Endothelial cell (in vitro differentiated cells): Measurements from ENCODE around the gene PSMA2. TPM values are rescaled to one million over a fixed set of nuclear protein-coding genes. Genes with fewer than 3 reads are reported as not detected.

Experiments used
- DNase-seq: peaks from one replicate; pipeline ENCODE4 v3.0.0; 2021; ENCODE audit warnings: low spot score
- H3K27ac Mint-ChIP-seq: one replicate; pipeline ENCODE4 v1.8.0; 2021; ENCODE audit warnings: mixed read lengths, inconsistent platforms; ENCODE audit not compliant: unreplicated experiment
- H3K27me3 Mint-ChIP-seq: one replicate; pipeline ENCODE4 v1.8.0; 2021; ENCODE audit warnings: mild to moderate bottlenecking, moderate library complexity, mixed read lengths, inconsistent platforms; ENCODE audit not compliant: unreplicated experiment
- H3K36me3 Mint-ChIP-seq: one replicate; pipeline ENCODE4 v1.8.0; 2021; ENCODE audit warnings: mild to moderate bottlenecking, low read depth, mixed read lengths, inconsistent platforms; ENCODE audit not compliant: unreplicated experiment
- H3K4me1 Mint-ChIP-seq: one replicate; pipeline ENCODE4 v1.8.0; 2021; ENCODE audit warnings: mild to moderate bottlenecking, mixed read lengths, inconsistent platforms; ENCODE audit not compliant: unreplicated experiment
- H3K4me3 Mint-ChIP-seq: one replicate; pipeline ENCODE4 v1.8.0; 2021; ENCODE audit warnings: mild to moderate bottlenecking, mixed read lengths, inconsistent platforms; ENCODE audit not compliant: unreplicated experiment
- H3K9me3 Mint-ChIP-seq: one replicate; pipeline ENCODE4 v1.8.0; 2021; ENCODE audit warnings: mixed read lengths, inconsistent platforms; ENCODE audit not compliant: unreplicated experiment
- total RNA-seq: library from RNA; stranded (reverse); fragmentation: NEBNext Ultra II Directional; extraction: Animal tissue kit (Norgen Biotek cat#: 25700); gene quantifications from one replicate; pipeline ENCODE4 v1.2.1, GENCODE V29; 2021; ENCODE audit not compliant: unreplicated experiment
- TF ChIP-seq, protein P1 (sequence below): fragments of 200-600 bp; sonication (generic); IDR thresholded peaks from one replicate; pipeline ENCODE4 v1.5.0; 2021; ENCODE audit warnings: antibody characterized with exemption; ENCODE audit not compliant: unreplicated experiment

PSMA2 gene
- total RNA-seq, 1 donor from 2014 or later: 103 TPM

DNA sequence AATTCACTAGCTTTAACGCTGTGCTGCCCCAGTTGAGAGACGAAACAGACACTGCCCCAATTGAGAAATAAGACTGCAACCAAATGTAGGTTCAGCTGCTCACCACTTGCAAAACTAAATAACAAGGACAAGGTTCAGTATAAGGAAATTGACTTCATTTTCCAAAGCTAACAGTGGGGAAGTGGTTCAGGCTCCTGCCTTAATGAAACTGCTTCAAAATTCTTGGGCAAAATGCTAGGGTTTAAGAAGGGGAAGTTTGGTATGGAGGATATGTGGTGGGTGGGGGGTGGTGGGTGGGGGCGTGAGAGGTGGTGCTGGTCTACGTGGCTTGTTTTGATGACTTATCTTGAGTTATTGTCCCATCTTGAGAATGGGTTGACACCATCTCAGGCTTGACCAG lies 22.0 kb upstream of the PSMA2 start:
- no peaks in the 10 kb centered on the region for H3K9me3 Mint-ChIP-seq
- no peak overlapping the region for H3K27ac Mint-ChIP-seq
- no peak overlapping the region for H3K4me3 Mint-ChIP-seq
- H3K27me3 Mint-ChIP-seq: no peaks in the 10 kb centered on the region
- H3K36me3 Mint-ChIP-seq: no peaks in the 10 kb centered on the region
- no peak for DNase-seq
- no peaks in the 10 kb centered on the region for H3K4me1 Mint-ChIP-seq
- TF ChIP-seq, protein P1, sequence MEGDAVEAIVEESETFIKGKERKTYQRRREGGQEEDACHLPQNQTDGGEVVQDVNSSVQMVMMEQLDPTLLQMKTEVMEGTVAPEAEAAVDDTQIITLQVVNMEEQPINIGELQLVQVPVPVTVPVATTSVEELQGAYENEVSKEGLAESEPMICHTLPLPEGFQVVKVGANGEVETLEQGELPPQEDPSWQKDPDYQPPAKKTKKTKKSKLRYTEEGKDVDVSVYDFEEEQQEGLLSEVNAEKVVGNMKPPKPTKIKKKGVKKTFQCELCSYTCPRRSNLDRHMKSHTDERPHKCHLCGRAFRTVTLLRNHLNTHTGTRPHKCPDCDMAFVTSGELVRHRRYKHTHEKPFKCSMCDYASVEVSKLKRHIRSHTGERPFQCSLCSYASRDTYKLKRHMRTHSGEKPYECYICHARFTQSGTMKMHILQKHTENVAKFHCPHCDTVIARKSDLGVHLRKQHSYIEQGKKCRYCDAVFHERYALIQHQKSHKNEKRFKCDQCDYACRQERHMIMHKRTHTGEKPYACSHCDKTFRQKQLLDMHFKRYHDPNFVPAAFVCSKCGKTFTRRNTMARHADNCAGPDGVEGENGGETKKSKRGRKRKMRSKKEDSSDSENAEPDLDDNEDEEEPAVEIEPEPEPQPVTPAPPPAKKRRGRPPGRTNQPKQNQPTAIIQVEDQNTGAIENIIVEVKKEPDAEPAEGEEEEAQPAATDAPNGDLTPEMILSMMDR: no peak

DNA sequence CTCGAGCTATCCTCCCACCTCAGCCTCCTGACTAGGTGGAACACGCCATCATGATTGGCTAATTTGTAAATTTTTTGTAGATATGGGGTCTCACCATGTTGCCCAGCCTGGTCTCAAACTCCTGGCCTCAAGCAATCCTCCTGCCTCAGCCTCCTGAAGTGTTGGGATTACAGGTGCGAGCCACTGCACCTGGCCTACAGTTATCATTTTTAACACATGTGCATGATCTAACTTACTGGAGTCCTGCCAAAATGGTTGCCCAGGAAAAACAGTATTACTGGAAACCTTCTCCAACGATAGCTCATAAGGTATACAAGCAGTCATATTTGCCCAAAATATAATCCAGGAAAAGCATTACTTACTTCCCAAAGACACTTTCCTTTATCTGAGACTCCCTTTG lies 20.4 kb upstream of the PSMA2 start:
- H3K9me3 Mint-ChIP-seq: no peaks in the 10 kb centered on the region
- H3K36me3 Mint-ChIP-seq: no peaks in the 10 kb centered on the region
- TF ChIP-seq, protein P1: no peak
- no peaks in the 10 kb centered on the region for H3K27me3 Mint-ChIP-seq
- no peak overlapping the region for H3K27ac Mint-ChIP-seq
- H3K4me1 Mint-ChIP-seq: no peaks in the 10 kb centered on the region
- no peak for DNase-seq
- H3K4me3 Mint-ChIP-seq: no peak overlapping the region

DNA sequence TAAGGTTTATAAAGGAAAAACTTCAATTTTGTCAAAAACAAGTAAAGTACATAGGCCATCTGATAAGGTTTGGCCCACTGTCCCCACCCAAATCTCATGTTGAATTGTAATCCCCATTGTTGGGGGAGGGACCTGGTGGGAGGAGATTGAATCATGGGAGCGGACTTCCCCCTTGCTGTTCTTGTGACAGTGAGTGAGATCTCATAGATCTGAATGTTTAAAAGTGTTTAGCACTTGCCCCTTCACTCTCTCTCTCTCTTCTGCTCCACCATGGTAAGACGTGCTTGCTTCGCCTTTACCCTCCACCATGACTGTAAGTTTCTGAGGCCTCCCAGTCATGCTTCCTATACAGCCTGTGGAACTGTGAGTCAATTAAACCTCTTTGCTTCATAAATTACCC lies 18.4 kb upstream of the PSMA2 start:
- Mint-ChIP-seq H3K9me3 (no peaks in the 10 kb centered on the region), H3K27me3 (no peaks in the 10 kb centered on the region), H3K4me3 (no peak overlapping the region), H3K4me1 (no peaks in the 10 kb centered on the region), H3K27ac (no peak overlapping the region), H3K36me3 (no peaks in the 10 kb centered on the region)
- no peak for DNase-seq
- TF ChIP-seq, protein P1: no peak

DNA sequence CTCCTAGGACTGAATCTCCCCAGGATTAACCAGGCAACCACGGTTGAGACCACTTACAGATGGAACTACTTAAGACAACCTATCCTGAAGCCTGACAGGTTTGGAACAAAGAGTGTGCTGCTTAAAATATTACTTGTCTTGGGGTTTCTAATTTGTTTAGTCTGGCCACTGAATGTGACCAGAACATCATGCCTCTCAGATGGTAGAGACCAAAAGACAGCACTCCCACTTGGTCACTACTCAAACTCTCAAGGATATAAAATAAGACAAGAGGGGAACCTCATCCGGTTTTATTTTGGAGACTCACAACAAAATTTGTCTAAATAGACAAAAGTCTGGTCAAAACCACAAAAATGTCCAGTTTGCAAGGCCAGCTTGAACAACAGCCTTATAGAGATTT lies 15.5 kb upstream of the PSMA2 start:
- TF ChIP-seq, protein P1: no peak
- Mint-ChIP-seq H3K36me3 (no peaks in the 10 kb centered on the region), H3K9me3 (no peaks in the 10 kb centered on the region), H3K27me3 (peaks cover 2% of the 10 kb centered on the region), H3K27ac (no peak overlapping the region), H3K4me1 (no peaks in the 10 kb centered on the region), H3K4me3 (no peak overlapping the region)
- DNase-seq: no peak

DNA sequence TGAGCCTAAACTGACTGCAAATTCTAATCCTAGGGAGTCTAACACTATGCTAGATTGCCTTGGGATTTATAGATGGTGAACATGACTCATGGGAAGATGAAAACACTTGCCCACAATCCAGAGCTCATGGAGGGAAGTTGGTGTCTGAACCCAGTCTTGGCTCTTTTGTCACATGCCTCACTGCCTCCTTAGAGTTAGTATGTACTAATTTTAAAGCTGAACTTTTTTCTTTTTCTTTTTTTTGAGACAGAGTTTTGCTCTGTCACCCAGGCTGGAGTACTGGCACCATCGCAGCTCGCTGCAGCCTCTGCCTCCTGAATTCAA lies 14.6 kb upstream of the PSMA2 start:
- TF ChIP-seq, protein P1: no peak
- no peaks in the 10 kb centered on the region for H3K4me1 Mint-ChIP-seq
- H3K9me3 Mint-ChIP-seq: no peaks in the 10 kb centered on the region
- no peak overlapping the region for H3K4me3 Mint-ChIP-seq
- peaks cover 2% of the 10 kb centered on the region for H3K27me3 Mint-ChIP-seq
- H3K36me3 Mint-ChIP-seq: no peaks in the 10 kb centered on the region
- H3K27ac Mint-ChIP-seq: no peak overlapping the region
- DNase-seq: no peak
